ENCODE data around the gene SLC25A22. TPM values are rescaled to one million over a fixed set of nuclear protein-coding genes. Genes with fewer than 3 reads are reported as not detected.

The SLC25A22 gene
- polyA plus RNA-seq, 6 donors from 2014 or later = 6.8 to 9.4 (median 7.2) TPM

GRCh38 chr11:791658-792534 is 6.2 kb downstream of the SLC25A22 start:
- ATAC-seq (ENCODE audit: low read depth in 2 of 2) (no peak), DNase-seq (no peak)
- Mint-ChIP-seq H3K4me3 (no peak overlapping the region), H3K36me3 (no peaks in the 10 kb centered on the region), H3K27me3 (no peaks in the 10 kb centered on the region), H3K9me3 (no peaks in the 10 kb centered on the region), H3K27ac (no peak overlapping the region), H3K4me1 (peaks cover 7 to 16% (median 15%) of the 10 kb centered on the region in 3 donors)

- no peak for ATAC-seq (ENCODE audit: low read depth in 2 of 2)
- no peak overlapping the region for H3K4me3 Mint-ChIP-seq
- no peaks in the 10 kb centered on the region for H3K36me3 Mint-ChIP-seq
- DNase-seq = no peak
- H3K27ac Mint-ChIP-seq = peak overlapping the region in 1 of 6 donors; percentile 73
- peaks cover 2 to 14% (median 6%) of the 10 kb centered on the region in 3 donors for H3K4me1 Mint-ChIP-seq
- H3K27me3 Mint-ChIP-seq = no peaks in the 10 kb centered on the region
- H3K9me3 Mint-ChIP-seq = no peaks in the 10 kb centered on the region
Observed at GRCh38 chr11:790721-791564, 7.1 kb downstream of the SLC25A22 start.

- Mint-ChIP-seq H3K27ac (no peak within 1 kb of the TSS), H3K36me3 (no peaks in the 10 kb centered on the region), H3K9me3 (no peaks in the 10 kb centered on the region), H3K4me1 (peaks cover 0 to 13% (median 4%) of the 10 kb centered on the region in 3 donors), H3K27me3 (no peaks in the 10 kb centered on the region), H3K4me3 (peak within 1 kb of the TSS in 1 of 8 donors; percentile 29)
- ATAC-seq (ENCODE audit: low read depth in 2 of 2) (peak in 1 of 2 donors; percentile 25), DNase-seq (no peak)
Observed at GRCh38 chr11:789943-790342, 8.1 kb downstream of the SLC25A22 start, which contains the start of gene CEND1. TSS of gene CEND1 (minus strand) at chr11:790090. CDS start at chr11:788576, 1,514 bp downstream.

- Mint-ChIP-seq H3K4me1 (peaks cover 0 to 13% (median 3%) of the 10 kb centered on the region in 3 donors), H3K36me3 (no peaks in the 10 kb centered on the region), H3K27me3 (no peaks in the 10 kb centered on the region), H3K4me3 (peak overlapping the region in 1 of 8 donors; percentile 29), H3K9me3 (no peaks in the 10 kb centered on the region), H3K27ac (peak overlapping the region in 1 of 6 donors; percentile 18)
- ATAC-seq (ENCODE audit: low read depth in 2 of 2) (no peak), DNase-seq (no peak)
Observed at GRCh38 chr11:788953-789940, 8.8 kb downstream of the SLC25A22 start.

- no peak for DNase-seq
- ATAC-seq (ENCODE audit: low read depth in 2 of 2) = no peak
Observed at GRCh38 chr11:788009-788640, 10.0 kb downstream of the SLC25A22 start.

DNA sequence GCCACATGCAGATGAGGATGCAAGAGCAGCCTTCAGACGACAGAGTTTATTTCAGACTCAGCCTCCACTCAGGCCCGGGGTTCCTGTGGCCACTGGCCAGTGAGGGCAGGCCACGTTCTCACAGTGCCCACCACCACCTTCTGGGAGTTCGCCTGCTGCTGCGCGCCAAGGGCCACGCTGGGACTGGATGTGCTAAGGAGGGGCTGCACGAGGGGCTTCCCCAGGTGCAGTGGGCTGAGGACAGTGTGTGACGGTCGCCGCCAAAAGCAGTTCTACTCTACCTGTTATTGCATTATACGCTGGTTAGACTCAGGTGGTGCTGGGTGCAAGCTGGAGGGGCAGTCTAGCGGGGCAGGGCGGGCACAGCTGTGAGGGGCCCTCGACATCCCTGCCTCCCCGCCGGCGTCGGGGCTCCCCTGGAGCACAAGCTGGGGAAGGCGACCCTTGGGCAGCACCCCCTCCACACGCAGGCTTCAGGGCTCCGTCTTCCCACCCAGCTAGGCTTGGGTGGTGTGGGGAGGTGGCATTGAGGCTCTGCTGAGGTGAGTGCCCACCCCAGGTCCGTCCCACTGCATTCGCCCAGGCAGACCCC is 10.9 kb downstream of the SLC25A22 start:
- no peak for DNase-seq
- Mint-ChIP-seq H3K4me1 (peaks cover 0 to 17% (median 11%) of the 10 kb centered on the region in 3 donors), H3K9me3 (no peaks in the 10 kb centered on the region), H3K27ac (no peak overlapping the region), H3K27me3 (no peaks in the 10 kb centered on the region), H3K36me3 (no peaks in the 10 kb centered on the region), H3K4me3 (no peak overlapping the region)
- no peak for ATAC-seq (ENCODE audit: low read depth in 2 of 2)

More at GRCh38 chr11:788009-788640, 10.0 kb downstream of the SLC25A22 start:
- H3K9me3 Mint-ChIP-seq = no peaks in the 10 kb centered on the region
- no peak overlapping the region for H3K4me3 Mint-ChIP-seq
- H3K36me3 Mint-ChIP-seq = no peaks in the 10 kb centered on the region
- H3K27ac Mint-ChIP-seq = no peak overlapping the region
- no peaks in the 10 kb centered on the region for H3K27me3 Mint-ChIP-seq
- H3K4me1 Mint-ChIP-seq = peaks cover 0 to 17% (median 9%) of the 10 kb centered on the region in 3 donors

DNA sequence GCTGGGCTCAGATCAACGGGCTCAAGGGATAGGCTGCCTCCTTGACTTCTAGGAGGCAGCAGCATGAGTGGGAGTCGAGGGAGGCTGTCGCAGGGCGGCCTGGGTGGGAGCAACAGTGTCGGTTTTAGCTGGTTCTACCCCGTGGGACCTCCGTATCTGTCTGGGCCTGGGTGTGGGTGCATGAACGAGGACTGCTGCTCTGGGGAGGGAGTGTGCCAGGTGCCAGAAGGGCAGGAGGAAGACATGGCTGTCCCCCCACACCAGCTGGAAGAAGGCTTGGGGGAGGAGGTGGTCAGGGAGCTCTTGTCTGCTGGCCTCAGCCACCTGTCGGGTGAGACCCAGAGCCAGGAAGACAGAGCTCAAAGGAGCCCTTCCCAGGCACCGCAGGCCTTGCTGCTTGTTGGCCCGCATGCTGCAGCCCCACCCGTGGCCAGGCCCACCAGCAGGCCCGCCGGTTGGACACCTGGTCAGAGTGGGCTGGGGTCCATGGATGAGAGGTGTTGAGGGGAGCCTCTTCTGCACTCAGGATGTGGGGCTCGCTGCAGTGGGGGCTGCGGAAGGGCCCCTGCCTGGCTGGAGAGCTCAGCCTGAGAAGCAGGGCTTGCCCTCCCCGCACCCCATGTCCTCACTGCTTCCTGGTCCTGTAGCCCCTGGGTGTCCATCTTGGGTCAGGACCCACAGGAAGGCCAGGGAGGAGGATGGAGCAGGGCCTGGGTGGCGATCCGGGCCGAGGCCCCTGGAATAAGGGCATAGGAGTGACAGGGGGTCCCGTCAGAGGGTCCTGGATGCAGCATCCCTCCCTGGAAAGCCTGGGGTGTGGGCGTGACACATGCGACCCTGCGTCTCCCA is 11.6 kb downstream of the SLC25A22 start:
- Mint-ChIP-seq H3K4me1 (peaks cover 0 to 17% (median 11%) of the 10 kb centered on the region in 3 donors), H3K27me3 (no peaks in the 10 kb centered on the region), H3K9me3 (no peaks in the 10 kb centered on the region), H3K27ac (no peak overlapping the region), H3K36me3 (no peaks in the 10 kb centered on the region), H3K4me3 (peak overlapping the region in 1 of 8 donors; percentile 70)
- DNase-seq = no peak
- no peak for ATAC-seq (ENCODE audit: low read depth in 2 of 2)

DNA sequence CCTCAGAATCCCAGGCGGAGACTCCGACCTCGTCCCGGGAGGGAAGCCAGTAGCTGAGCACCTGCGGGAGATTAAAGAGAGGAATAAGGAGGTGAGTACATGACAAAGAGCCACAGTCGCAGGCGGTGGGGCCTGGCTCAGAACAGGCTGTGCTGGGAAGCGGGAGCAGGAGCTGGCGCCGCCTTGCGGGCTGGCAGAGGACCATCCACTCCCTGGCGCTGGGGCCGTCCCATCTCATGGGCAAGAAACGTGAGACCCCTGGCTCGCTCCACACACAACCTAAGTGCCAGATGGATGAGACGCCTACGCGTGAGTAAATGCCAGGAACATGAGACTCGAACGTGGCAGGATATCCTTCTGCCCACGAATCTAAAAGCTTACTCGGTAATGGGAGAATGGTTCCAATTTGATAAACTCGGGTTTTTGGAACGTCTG is 14.5 kb downstream of the SLC25A22 start:
- DNase-seq = no peak
- Mint-ChIP-seq H3K9me3 (no peaks in the 10 kb centered on the region), H3K36me3 (no peaks in the 10 kb centered on the region), H3K27me3 (no peaks in the 10 kb centered on the region), H3K4me3 (peak overlapping the region in 2 of 8 donors; percentile 32 to 40), H3K27ac (peak overlapping the region in 1 of 6 donors; percentile 53), H3K4me1 (peaks cover 4 to 26% (median 18%) of the 10 kb centered on the region in 3 donors)
- peak in 1 of 2 donors; percentile 81 for ATAC-seq (ENCODE audit: low read depth in 2 of 2)

- Mint-ChIP-seq H3K36me3 (no peaks in the 10 kb centered on the region), H3K4me1 (peaks cover 4 to 18% (median 16%) of the 10 kb centered on the region in 3 donors), H3K27ac (no peak overlapping the region), H3K4me3 (no peak overlapping the region), H3K9me3 (no peaks in the 10 kb centered on the region), H3K27me3 (no peaks in the 10 kb centered on the region)
- DNase-seq = no peak
- ATAC-seq (ENCODE audit: low read depth in 2 of 2) = no peak
Observed at GRCh38 chr11:782264-783174, 15.6 kb downstream of the SLC25A22 start.

DNA sequence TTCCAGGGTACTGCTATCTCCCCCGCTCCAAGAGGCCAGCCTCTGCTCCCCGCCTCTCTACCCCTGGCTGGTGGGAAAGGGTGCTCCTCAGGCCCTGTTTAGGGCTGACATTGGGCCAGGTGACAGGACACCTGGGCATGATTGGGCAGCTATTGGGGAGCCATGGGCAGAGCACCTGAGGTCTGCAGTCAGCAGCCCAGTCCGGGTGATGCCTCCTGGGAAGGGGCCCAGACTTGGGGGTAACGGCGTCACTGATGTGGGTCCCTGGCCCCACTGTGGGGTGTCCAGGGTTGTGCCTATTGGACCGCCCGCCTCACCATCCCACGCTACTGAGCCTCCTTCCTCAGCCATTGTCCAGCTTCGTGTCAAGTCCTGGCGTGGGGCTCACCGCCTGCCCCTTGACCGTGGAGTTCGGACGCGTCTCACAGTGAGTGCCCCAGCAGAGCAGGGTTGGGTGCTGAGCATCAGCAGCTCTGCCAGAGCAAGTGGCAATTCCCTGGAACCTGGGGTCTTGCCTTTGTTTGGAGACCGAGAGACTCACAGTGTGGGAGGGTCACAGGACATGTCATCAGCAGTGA is 18.0 kb downstream of the SLC25A22 start:
- Mint-ChIP-seq H3K27ac (no peak overlapping the region), H3K27me3 (no peaks in the 10 kb centered on the region)

More for the DNA sequence above, 18.0 kb downstream of the SLC25A22 start:
- Mint-ChIP-seq H3K9me3 (no peaks in the 10 kb centered on the region), H3K36me3 (no peaks in the 10 kb centered on the region), H3K4me1 (peaks cover 8 to 28% (median 27%) of the 10 kb centered on the region in 3 donors), H3K4me3 (peak overlapping the region in 4 of 8 donors; percentile 50 to 76 (median 62))
- DNase-seq (no peak), ATAC-seq (ENCODE audit: low read depth in 2 of 2) (no peak)
